Skeletal muscle cell (primary cell): Measurements from ENCODE around the gene MID1.
A peak's percentile ranks its signal among the peaks of the same experiment; 100 is the strongest.
"Not testable (repeated sequence)": the region's sequence is repeated elsewhere in the genome, so short reads cannot be mapped to it uniquely, and the experiment has no call there.

Experiments used
- DNase-seq: peaks from one replicate; pipeline ENCODE4 v3.0.0-alpha.2; 2010; ENCODE audit warnings: low read depth
- H3K4me3 ChIP-seq: 2 replicates; pipeline ENCODE4 v1.5.1; 2011; ENCODE audit warnings: low read depth, mild to moderate bottlenecking, control low read depth, low read length, moderate library complexity

The MID1 gene

DNA sequence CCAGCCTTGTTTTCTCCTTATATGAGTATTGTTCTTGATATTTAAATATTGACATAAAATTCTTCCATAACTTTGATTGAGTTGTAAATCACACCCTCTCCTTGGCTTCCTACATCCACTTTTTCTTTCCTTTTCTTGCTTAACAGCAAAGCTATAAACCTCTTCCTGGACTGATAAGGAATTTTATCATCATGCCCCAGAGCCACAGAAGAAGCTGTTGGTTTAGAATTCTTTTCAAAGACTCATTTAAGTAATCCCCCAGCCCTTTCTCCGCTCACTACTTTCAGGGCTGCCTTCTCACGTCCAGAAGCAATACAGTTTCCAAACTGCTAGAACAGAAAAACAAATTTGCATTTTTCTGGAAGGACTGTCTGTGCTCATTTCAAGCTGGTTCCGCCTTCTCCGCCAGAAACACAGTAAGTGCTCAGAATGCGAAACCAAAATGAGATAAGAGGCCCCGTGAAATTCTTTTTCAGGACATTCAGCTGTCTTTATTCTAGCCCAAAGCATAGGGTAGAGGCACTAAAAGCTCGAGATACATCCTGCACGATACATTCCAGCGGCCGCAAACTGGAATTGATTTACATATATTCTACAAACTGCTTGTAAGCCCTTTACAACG lies 849 bp downstream of the MID1 start:
- DNase-seq, result no peak
- peak overlapping the region; percentile 70 for H3K4me3 ChIP-seq

DNA sequence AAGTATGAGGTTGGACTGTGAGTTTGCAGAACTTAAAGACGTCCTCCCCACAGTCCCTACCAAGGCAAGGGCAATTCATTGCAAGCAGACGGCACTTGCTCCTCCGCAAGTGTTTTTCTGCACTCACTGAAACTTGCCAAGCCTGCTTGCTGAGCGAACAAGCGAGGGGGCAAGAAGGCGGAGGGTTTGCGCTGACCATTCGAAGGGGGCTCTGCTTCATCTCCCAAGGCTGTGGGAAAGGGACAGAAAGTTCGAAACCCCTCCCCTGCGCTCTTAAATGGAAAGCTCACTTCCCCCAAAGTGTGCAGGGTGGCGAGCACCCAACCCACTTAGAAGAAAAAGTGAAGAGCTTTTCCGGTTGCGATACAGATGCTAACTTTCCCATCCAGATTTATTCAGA lies 1.4 kb downstream of the MID1 start:
- H3K4me3 ChIP-seq, result peak overlapping the region; percentile 70
- no peak for DNase-seq

DNA sequence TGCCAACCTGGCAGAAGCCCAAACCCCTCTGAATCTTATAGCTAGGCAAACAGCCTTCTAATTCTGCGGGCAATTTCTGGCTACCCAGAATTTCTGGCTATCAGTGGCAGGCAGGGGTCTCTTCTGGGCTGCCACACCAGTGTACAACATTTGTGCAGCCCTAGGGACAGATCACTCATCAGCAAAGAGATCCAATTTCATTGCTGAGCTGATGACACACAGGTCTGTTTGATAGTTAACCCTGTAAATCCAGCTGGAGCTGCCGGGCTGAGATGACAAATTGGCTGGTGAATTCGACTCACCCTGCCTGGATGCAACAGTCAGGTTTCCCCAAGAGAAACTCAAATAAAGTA lies 2.4 kb downstream of the MID1 start:
- peak overlapping the region; percentile 70 for H3K4me3 ChIP-seq
- DNase-seq, result no peak

DNA sequence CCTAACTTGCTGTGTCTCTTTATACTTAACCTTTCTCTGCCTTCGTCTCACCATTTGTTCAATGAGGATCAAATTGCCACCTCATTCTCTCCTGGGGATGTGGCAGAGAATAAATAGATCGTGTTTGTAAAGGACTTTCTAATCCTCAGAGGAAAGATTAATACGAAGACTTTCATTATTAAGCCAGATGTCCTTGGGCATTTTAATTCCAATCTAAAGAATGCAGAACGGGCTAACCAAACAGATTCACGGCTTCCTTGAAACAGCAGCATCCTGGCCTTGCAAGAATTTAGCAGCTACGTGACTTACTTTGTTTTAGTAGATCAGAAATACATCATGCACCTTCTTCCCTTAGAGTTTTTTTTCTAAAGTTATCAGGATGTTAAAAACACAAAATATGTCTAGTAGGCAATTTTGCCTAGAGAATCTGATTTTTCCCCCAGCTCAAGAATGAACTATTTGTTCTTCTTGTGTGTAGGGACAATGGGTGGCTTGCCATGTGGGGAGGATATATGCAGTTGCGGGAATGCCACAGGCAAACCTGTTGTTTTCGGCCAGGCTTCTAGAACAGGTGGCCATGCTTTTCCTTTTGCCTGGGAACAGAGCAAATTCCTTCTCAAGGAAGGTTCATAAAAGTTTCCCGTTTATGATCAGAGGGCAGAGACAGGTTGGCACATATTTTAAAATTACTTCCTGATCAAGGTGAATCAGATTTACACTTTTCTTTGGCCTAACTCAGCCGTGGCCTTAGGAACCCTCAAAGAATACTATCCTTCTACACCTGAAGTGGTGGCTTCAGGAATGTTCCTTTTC lies 3.0 kb downstream of the MID1 start:
- no peak for DNase-seq
- H3K4me3 ChIP-seq, result peak overlapping the region; percentile 70

DNA sequence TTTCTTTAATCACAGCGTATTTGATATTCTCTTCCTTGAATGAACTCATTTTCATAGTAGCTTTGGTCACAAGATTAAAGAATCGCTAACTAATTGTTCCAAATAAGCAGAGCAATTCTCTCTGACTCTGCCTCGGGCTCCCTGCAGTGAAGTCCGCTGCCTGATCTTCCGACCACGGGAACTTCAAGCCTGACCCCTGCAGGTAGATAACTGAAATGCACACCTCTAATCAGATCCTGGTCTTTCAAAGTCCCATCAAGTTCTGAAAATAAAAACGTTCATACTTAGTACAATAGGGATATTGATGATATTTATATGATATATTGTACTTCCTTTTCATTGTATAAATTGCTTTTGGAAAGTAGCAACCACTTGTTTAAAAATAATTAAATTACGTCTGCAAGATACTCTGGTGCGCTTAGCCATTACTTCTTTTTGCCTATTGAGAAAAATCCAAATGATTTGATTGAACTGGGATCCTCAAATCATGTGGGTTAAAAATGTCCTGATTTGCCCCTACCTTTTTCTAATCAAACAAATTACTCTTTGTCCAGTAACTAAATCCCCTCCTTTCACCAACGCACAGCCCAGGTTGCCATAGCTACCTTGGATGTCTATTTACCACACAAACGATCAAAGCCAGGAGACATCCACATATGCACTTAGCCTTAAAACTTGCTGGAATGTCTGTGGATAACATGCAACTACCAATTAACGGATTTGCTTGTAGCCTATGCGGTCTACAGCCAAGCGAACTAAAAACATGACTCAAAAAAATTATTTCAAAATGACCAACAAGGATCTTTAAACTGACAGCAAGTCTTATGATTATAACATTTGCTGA lies 4.2 kb downstream of the MID1 start:
- no peak overlapping the region for H3K4me3 ChIP-seq
- DNase-seq, result no peak

DNA sequence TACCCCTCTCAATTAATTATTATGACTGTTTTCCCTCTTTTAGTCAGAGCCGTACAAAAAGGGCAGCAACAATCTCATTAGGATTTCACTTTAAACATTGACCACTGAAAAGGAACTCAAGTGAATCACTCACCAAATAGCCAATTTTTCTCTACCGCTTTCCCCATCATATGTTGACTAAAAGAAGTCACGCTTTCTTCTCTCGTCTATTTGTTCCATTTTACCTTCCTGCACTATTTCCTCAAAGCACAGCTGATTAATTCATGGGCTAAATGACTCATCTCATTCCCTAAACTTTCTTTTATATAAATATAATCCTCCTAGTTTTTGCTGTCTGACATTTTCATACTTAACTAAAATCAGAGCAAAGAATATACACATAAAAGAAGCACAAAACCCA lies 8.2 kb downstream of the MID1 start:
- no peak overlapping the region for H3K4me3 ChIP-seq

DNA sequence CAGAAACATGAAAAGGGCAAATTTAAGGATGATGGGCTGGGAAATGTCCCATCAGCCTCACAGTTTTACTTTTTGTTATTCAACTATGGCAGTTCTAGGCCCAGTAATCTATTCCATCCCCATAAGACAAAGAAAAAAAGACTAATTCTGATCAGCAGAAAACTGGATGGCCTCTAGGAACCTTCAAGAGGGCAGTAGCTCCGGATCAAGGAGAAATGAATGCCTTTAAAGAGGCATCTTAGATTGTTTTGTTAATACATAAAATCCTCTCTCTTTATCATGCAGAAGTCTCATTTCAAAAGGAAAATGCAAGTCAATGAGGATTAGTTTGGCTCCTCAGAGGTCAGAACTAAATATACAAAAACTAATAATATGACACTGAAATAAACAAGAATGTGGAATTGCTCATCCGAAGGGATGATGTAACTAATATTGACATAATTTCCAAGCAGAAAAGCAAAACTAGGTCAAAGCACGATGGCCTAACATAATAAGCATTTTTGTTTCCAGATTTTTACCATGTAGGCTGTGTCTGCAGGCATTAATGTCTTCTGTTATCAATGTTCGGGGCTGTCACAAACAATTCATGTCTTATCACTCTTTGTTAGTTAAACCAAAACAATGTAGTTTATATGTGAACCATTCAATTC lies 8.8 kb downstream of the MID1 start:
- H3K4me3 ChIP-seq, result no peak overlapping the region
- DNase-seq, result no peak

More for the DNA sequence above, 8.2 kb downstream of the MID1 start:
- DNase-seq, result no peak

DNA sequence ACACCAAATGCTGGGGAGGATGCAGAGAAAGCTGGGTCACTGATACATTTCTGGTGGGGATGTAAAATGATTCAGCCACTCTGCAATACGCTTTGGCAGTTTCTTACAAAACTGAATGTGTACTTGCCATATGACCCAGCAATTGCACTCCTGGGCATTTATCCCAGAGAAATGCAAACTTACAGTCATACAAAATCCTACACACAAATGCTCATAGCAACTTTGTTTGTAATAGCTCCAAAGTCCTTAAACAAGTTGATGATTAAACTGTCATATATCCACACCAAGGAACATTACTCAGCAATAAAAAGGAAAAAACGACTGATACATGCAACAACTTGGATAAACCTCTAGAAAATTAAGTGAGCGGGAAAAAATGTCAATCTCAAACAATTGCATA lies 12.3 kb downstream of the MID1 start:
- no peak overlapping the region for H3K4me3 ChIP-seq
- DNase-seq, result peak; percentile 49

DNA sequence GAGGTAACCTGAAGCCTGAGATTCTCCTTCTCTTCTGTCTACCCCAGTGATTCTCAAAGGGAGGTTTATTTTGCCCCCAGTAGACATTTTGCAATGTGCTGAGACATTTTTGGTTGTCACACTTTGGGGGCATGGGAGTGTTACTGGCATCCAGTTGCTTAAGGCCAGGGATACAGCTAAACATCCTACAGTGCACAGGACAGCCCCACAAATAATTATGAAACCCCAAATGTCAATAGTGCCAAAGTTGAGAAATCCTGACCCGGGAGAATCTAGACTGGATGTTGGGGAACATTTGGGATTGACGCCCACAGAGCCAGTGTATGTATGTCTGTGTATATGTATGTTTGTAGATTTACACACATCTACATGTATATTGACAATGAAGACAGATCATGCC lies 13.2 kb downstream of the MID1 start:
- no peak for DNase-seq

DNA sequence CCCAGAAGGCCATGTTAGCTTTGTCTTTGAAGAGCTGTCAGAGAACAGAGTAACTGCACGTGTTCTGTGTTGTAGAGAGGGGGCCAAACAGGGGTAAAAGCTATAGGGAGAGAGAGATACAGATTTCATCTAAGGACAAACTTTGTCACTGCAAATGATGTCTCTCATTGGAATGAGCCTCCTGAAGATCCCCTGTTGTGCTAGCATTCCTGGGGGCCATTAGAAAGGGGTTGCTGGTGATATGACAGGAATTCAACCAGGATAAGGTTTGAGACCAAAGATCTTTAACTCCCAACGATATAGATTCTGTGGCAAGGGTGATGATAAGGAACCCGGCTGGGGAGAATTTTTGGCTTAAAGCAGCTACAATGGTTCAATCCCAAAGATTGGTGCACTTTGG lies 16.8 kb downstream of the MID1 start:
- DNase-seq, result no peak
- no peak overlapping the region for H3K4me3 ChIP-seq

More for the DNA sequence above, 13.2 kb downstream of the MID1 start:
- H3K4me3 ChIP-seq, result no peak overlapping the region

DNA sequence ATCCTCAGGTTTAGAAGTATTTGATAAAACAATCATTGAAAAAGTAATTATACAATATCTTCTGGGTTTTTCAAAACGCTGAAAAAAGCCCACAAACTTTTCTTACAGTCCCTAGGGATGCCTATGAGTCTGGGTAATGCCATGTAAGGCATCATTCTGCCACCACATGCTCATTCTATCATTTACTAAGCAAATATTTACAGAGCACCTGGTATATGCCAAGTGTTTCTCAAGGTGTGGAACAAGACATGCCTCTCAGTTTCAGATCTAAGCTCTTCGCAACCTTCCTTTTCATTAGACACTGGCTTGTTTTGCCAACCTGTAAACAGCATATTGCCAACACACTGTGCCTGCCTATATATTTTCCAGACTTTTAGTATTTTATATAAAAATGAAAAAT lies 17.7 kb downstream of the MID1 start:
- DNase-seq, result no peak

DNA sequence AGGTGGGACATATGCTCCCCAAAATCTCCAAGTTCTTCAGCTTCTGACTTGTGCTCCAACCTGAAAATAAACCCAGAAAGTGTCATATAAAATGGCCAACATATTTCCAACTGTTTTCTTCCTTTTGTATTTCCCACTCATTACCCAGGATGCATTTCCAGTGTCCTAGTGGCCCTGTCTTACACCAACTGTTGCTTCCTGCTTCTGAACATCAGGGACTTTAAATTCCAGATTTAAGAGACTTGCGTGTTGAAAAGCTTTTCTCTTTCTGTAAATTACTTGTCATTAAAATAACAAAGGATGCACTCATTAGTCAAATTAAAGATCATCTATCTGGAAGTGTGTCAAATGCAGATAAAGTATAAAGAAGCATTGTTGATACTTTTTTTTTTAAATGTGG lies 19.9 kb downstream of the MID1 start:
- H3K4me3 ChIP-seq, result no peak overlapping the region
- DNase-seq, result no peak

More for the DNA sequence above, 17.7 kb downstream of the MID1 start:
- no peak overlapping the region for H3K4me3 ChIP-seq

DNA sequence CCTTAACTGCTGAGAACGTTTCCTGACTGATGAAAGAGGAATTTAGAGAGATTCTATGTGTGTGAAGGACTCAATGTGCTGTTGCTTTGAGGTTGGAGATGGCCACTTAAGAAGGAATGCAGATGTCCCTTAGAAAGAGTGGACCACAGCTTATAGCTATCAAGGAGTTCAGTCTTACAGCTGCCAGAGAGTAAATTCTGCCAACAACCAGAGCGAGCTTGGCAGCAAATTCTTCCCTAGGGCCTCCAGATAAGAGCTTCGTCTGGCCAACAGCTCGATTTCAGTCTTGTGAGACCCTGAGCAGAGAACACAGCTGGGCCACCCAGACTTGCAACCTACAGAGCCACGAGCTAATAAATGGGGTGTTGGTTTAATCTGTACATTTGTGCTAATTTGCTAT lies 21.8 kb downstream of the MID1 start:
- H3K4me3 ChIP-seq, result no peak overlapping the region
- no peak for DNase-seq

DNA sequence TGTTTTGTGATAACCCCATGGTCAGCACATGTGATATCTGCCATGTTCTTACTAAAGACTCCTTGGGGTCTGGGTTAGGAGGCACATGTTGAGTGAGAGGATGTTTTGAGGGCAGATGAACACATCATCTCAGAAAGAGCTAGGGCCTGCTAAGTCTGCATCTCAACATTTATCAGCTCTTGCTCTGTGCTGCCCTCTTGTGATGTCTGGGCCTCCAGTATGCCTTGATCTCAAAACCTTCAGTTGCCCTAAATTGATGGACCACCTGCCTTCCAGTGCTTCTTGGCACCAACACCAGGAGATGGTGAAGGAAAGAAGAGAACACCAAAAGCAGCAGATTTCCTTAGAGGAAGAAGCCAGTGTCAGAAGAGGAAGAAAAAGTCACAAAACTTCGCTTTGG lies 22.5 kb downstream of the MID1 start:
- H3K4me3 ChIP-seq, result no peak overlapping the region
- no peak for DNase-seq

DNA sequence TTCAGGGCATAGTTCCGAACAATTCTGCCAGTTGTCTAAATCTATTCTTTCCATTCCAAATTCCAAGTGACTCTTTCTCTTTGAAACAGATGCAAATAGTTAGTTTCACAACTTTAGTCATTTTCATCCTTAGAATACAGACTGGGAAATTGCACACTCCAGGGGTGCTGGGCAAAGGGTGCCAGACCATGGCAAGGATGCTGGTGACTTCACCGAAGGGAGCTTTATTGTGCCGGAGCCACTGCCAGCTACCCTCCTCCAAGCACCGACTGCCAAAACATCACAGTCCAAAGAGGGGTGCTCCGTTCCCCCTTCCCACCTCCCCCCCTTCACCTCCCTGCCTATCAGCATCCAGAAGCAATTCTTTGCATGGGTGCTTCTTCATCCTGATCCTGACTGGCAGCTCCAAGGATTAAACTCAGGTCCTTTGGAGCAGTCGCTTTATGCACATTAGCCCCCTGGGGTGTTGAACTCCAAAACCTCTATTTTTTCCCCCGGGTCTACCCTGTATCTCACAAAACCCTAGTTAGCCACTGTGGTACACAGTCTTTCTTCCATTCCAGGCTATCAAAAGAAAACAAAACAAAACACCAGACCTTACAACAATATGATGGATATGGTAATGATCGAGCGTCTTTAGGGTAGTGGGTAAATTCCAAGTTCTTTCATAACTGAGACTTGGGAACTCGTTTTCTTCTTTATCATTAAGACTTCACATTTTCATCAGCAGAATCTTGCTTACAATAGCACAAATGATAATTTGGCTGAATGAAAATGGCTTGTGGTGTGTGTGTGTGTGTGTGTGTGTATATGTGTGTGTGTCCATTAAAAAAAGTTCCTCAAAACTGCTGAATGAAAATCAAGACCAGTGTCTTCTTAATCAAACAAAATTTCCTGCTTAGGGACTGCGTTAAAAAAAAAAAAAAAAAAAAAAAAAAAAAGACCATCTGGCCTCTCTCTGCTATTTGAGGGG lies 28.7 kb downstream of the MID1 start:
- no peak for DNase-seq
- H3K4me3 ChIP-seq, result no peak overlapping the region

DNA sequence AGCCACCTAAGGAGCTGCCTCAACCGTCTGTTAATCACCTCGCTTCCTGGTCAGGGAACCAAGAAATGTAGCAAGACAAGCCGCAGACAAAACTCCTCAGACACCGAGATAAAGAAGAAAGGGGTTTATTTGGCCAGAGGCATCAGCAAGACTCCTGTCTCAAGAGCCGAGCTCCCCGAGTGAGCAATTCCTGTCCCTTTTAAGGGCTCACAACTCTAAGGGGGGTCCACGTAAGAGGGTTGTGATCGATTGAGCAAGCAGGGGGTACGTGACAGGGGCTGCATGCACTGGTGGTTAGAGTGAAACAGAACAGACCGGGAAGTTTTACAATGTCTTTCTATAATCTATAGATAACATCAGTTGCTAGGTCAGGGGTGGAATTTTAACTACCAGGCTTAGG lies 30.6 kb downstream of the MID1 start:
- not testable (repeated sequence) for H3K4me3 ChIP-seq, DNase-seq

DNA sequence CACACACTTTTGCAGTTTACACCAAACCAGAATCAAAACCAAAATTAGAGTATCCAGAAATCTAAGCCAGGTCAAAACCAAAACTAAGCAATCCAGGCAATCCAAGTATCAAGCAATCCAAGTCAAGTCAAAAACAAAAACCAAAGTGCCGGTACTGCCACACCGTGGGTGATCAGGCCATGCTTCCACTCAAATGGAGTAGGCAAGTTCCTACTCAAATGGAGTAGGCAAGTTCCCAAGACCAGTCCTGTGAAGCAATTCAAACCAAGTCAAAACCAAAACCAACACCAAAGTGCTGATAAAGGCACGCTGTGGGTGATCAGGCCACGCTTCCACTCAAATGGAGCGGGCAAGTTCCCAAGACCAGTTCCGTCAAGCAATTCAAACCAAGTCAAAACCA lies 31.3 kb downstream of the MID1 start:
- no peak for DNase-seq
- H3K4me3 ChIP-seq, result no peak overlapping the region

DNA sequence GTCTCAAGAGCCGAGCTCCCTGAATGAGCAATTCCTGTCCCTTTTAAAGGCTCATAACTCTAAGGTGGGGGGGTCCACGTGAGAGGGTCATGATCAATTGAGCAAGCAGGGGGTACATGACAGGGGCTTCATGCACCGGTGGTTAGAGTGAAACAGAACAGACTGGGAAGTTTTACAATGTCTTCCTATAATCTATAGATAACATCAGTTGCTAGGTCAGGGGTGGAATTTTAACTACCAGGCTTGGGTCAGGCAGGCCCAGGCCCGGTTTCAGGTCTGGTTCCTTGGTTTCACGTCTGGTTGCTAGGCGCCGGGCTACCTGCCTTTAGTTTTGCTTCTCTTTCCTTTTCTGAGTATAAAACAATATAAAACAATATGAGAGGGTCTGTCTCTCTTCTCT lies 35.5 kb downstream of the MID1 start:
- DNase-seq, H3K4me3 ChIP-seq: not testable (repeated sequence)

DNA sequence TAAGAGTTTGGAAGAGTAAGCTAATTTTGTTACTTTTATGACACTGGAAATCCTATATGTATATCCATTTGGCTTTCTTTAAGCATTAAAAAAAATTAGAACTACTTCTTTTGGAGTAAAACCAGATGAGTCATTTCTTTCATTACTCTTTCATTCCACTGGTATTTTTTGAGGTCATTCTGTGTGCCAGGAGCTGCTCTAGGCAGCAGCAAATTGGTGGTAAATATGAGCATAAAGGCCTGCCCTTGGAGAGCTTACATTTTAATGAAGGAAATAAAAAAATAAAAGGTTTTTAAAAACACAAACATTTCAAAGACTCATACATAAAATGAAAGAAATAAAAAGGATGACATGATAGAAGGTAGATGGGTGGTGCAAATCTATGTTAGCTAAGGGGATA lies 37.4 kb downstream of the MID1 start:
- DNase-seq, result no peak
- no peak overlapping the region for H3K4me3 ChIP-seq
